A549 (cell line): ENCODE measurements around the gene CLC.

Experiments
- CEBPB ChIP-seq, 2 experiments: fragments of >200 bp in 1 of 2; sonication (Bioruptor Twin) in 1 of 2; formaldehyde crosslinking in 1 of 2; IDR thresholded peaks; 2 replicates each; pipeline ENCODE4 v1.6.1; 2012 to 2016
- CTCF ChIP-seq: fragments of >200 bp; sonication (Bioruptor Twin); formaldehyde crosslinking; IDR thresholded peaks from 3 replicates; pipeline ENCODE4 v1.5.1; 2016
- HDAC2 ChIP-seq: fragments of 200-600 bp; sonication (generic); IDR thresholded peaks from 2 replicates; pipeline ENCODE4 v1.6.1; 2016
- HOXB5 ChIP-seq: fragments of 250-450 bp; sonication (Bioruptor Pico); IDR thresholded peaks from 2 replicates; pipeline ENCODE4 v1.5.0; 2020; ENCODE audit warnings: mild to moderate bottlenecking, moderate library complexity
- JUN ChIP-seq, 2 experiments: fragments of >200 bp; sonication (Bioruptor Twin); formaldehyde crosslinking; IDR thresholded peaks; 2 replicates in 1 of 2; 3 replicates in 1 of 2; pipeline ENCODE4 v1.6.1; 2016 to 2017
- POLR2A ChIP-seq: IDR thresholded peaks from 2 replicates; pipeline ENCODE4 v1.6.1; 2012; ENCODE audit warnings: mild to moderate bottlenecking, low read length
- RAD21 ChIP-seq, 2 experiments: fragments of >200 bp in 1 of 2; sonication (Bioruptor Twin) in 1 of 2; formaldehyde crosslinking in 1 of 2; IDR thresholded peaks in 1 of 2; conservative IDR thresholded peaks in 1 of 2; 2 replicates in 1 of 2; 3 replicates in 1 of 2; pipeline ENCODE4 v1.6.1; 2012 to 2018; ENCODE audit warnings: inconsistent platforms in 1 of 2
- RARB ChIP-seq: fragments of 250-450 bp; sonication (Bioruptor Pico); IDR thresholded peaks from 2 replicates; pipeline ENCODE4 v1.8.0; 2021; ENCODE audit warnings: mild to moderate bottlenecking, moderate library complexity
- RCOR1 ChIP-seq: fragments of 150-350 bp; IDR thresholded peaks from 2 replicates; pipeline ENCODE4 v1.6.1; 2014; ENCODE audit warnings: antibody characterized with exemption, low read length, low read depth
- REST ChIP-seq: fragments of 200-600 bp; sonication (generic); IDR thresholded peaks from 2 replicates; pipeline ENCODE4 v1.6.1; 2016; ENCODE audit warnings: antibody characterized with exemption, mild to moderate bottlenecking, moderate library complexity
- RFX5 ChIP-seq: fragments of 450-650 bp; IDR thresholded peaks from 2 replicates; pipeline ENCODE4 v1.7.1; 2014; ENCODE audit warnings: antibody characterized with exemption, mild to moderate bottlenecking, moderate library complexity
- RNF2 ChIP-seq: fragments of 200-600 bp; sonication (generic); IDR thresholded peaks from 2 replicates; pipeline ENCODE4 v1.6.1; 2016; ENCODE audit warnings: low read depth, mild to moderate bottlenecking, antibody characterized with exemption, moderate library complexity, borderline replicate concordance
- ZFP36 ChIP-seq: fragments of 450-650 bp; IDR thresholded peaks from 2 replicates; pipeline ENCODE4 v1.6.1; 2014; ENCODE audit warnings: borderline replicate concordance; ENCODE audit not compliant: partially characterized antibody

GRCh38 chr19:39737351-39737750 is 478 bp downstream of the CLC start:
- TF ChIP-seq CTCF (no peak), RCOR1 (no peak), RARB (CRISPR knock-in tag) (no peak), POLR2A (no peak), ZFP36 (no peak), JUN (IDR thresholded peaks at IDR 0.05) (no peak), CEBPB (IDR thresholded peaks at IDR 0.05) (no peak), RFX5 (no peak), RNF2 (no peak), RAD21 (conservative IDR thresholded peaks at IDR 0.05 in 1 of 2, IDR thresholded peaks at IDR 0.05 in 1 of 2) (no peak), HDAC2 (no peak), REST (no peak), HOXB5 (CRISPR knock-in tag) (no peak)
